GM12872 (cell line): ENCODE measurements around the gene ALDH1L1.
A peak's percentile ranks its signal among the peaks of the same experiment; 100 is the strongest.

Experiments
- TF ChIP-seq, protein P1 (sequence below): IDR thresholded peaks from 3 replicates; pipeline ENCODE4 v1.5.1; 2011; ENCODE audit warnings: low read depth, mild to moderate bottlenecking, low read length, moderate library complexity; ENCODE audit not compliant: insufficient read depth

The ALDH1L1 gene

DNA sequence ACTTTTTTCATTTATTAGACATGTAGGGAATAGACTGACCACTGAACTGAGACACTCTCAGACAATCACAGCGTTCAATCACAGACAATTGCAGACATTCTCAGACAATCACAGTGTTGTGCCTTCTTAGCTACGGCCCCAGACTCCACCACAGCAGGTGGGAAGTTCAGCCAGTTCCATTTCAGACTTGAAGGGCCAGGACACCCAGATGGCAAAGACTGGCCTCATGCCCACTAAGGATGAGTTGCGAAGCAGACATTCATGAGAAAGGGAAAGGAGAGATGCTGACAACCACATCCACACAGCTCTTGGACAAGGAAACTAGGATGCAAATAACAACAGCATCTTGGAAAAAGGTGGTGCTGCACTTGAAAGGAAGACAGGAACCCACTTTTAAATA is 21.9 kb upstream of the ALDH1L1 start:
- TF ChIP-seq, protein P1, sequence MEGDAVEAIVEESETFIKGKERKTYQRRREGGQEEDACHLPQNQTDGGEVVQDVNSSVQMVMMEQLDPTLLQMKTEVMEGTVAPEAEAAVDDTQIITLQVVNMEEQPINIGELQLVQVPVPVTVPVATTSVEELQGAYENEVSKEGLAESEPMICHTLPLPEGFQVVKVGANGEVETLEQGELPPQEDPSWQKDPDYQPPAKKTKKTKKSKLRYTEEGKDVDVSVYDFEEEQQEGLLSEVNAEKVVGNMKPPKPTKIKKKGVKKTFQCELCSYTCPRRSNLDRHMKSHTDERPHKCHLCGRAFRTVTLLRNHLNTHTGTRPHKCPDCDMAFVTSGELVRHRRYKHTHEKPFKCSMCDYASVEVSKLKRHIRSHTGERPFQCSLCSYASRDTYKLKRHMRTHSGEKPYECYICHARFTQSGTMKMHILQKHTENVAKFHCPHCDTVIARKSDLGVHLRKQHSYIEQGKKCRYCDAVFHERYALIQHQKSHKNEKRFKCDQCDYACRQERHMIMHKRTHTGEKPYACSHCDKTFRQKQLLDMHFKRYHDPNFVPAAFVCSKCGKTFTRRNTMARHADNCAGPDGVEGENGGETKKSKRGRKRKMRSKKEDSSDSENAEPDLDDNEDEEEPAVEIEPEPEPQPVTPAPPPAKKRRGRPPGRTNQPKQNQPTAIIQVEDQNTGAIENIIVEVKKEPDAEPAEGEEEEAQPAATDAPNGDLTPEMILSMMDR, result no peak

DNA sequence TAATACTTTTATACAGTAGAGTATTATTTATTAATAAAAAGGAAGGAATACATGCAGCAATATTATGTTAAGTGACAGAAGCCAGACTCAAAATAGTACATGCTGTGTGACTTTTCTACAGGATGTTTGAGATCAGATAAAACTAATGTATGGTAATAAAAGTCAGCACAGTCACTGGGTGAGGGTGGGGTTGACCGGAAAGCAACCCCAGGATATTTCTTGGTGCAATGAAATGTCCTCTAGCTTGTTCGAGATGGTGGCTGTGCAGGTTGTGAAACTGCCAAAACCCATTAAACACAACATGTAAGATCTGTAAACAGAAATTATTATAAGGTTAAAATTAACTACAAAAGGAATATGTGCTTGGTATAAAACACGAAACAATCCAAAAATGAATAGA is 20.8 kb upstream of the ALDH1L1 start:
- TF ChIP-seq, protein P1, result no peak

DNA sequence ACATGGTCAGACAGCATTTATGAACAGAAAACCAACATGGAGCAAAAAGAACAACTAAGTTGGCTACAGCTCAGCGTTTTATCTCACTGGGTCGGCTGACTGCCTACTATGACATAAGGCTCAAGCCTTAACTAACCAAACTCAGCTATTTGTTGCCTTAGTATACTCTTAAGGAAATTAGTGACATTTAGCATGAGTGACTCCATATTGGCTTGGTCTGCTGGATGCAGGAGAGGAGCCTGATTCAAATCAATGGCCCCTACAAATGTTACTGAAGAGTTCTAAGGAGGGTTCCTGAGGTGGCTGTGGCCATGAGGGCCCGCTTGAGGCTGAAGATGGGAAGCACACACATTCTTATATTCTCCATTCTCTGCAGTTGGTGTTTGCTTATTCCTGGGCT is 20.1 kb upstream of the ALDH1L1 start:
- TF ChIP-seq, protein P1, result no peak

DNA sequence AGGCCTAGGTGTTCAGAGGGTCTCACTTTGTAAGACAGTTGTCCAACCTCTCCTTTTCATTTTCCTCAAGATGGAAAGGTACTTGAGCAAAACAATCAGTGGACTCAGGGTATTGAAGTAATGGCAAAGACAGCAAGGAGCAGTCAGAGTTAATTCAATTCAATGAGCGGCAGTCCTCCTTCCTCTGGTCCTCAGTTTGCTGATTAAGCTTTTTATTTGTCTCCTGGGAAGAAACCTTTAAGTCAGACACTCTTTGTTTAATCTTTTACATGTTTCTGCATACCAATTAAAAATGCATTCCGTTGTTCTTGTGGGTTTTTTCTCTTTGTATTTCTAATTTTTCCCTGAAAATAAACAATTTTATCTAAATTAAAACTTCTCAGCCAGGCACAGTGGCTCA is 18.9 kb upstream of the ALDH1L1 start:
- TF ChIP-seq, protein P1, result no peak

DNA sequence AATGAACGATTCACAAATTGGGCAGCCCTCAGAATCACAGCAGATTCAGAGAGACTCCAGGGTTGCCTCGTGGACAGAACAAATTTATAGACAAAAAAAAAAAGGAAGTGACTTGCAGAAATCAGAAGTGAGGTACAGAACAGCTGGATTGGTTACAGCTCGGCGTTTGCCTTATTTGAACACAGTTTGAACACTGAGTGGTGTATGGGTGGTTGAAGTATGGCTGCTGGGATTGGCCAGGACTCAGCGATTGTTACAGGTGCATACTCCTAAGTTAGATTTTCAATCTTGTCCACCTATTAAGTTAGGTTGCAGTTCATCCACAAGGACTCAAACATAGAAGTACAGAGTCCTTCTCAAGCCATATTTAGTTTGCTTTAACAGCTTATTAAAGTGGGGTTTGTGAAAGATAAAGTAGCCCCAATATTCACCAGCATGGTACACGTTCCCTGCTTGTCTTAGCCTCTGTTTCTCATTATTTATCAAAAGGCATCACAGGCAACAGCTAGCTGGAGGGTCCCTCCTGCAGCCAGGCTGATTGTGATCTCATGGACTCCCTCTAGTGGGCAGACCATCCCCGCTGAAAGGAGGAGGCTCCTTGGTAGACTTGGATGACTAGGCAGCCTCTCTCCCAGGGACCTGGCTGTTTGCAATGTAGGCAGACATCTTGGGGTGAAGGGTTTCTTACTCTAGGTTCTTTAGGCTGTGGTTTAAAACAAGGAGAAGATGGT is 17.6 kb upstream of the ALDH1L1 start:
- TF ChIP-seq, protein P1, result peak; percentile 81

DNA sequence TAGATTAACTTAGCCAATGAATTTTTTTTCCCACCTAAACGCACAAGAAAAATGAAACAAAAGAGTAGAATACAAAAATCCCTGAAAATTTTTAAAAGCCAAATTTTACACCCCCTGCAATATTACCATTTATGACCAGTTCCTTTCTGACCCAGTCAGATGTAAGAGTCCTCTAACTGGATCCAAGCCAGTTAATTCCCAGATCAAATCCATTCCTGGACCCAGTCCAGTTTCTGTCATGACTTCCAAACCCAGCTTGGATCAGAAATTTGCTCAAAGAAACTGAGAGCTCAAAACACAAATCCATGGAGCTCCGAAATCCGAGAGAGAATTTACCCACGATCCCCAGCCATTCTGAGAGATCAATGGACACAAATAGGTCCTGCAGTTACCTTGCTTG is 17.0 kb upstream of the ALDH1L1 start:
- TF ChIP-seq, protein P1, result no peak

DNA sequence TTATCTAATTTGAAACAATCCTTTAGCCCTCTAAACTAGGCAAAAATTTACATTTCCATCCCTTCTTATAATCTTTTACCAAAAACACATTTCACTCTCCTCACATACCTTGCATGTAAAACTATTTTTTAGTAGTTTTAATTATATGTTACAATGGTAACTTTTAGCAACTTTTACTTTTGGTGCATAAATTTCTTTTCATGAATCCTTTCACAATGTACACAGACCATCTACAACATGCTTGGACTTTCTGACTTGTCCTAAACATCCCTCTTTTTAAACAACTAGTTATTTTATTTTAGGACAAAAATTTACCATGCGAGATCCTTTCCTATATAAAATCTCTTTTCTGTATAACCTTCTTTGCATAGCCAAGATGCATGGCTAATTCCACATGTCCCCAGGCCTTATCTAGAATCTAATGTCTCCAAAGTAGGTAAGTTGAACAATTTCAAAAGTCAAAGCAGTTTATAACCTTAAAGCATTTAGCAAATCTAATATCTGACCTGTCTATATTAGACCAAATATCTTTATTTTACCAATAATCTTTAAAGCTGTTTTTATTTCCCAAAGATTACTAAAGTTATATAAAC is 14.4 kb upstream of the ALDH1L1 start:
- TF ChIP-seq, protein P1, result no peak
